Measurements from ENCODE around the gene ZHX3.
"Not testable (repeated sequence)": the region's sequence is repeated elsewhere in the genome, so short reads cannot be mapped to it uniquely, and the experiment has no call there.

Gene ZHX3

DNA sequence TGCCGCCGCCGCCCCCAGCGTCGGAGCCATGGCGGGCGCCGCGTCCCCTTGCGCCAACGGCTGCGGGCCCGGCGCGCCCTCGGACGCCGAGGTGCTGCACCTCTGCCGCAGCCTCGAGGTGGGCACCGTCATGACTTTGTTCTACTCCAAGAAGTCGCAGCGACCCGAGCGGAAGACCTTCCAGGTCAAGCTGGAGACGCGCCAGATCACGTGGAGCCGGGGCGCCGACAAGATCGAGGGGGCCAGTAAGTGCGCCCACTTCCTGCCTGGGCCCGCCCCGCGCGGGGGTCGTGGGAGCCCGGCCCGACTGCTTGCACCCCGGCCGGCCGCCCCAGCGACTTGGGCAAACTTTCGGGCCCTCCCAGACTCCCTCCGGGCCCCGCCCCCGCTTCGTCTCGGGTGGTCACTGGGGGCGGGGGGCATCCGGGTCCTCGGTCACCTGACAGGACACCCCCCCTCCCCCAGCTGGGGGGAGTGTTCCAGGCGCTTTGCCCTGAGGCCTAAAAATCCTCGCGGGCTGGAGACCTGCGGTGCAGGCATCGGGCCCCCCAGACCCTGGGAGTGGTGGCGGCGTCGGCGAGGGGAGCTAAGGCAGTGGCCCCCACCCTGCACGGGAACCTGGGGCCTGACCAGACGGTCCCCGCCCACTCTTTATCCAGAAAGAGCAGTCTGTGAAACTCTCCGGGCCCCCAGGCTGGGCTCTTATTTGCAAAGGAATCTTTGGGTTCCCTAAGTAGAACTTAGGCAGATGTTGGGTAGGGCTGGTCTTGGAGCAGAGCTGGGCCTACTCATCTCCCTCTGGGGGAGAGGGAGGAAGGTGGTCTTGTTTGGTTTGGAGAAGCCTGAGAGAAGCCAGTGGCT, 179.7 kb downstream of the ZHX3 start:
- Histone ChIP-seq H3K4me3 (ENCODE audit: low read length) (peak overlapping the region; percentile 79), H3K4me1 (ENCODE audit: insufficient read depth, low read length) (peaks cover 30% of the 10 kb centered on the region), H3K27ac (ENCODE audit: low read length) (peak overlapping the region; percentile 1), H3K9ac (ENCODE audit: low read depth, low read length) (peak overlapping the region; percentile 89), H3K36me3 (ENCODE audit: insufficient read depth, low read depth, low read length) (peaks cover 16% of the 10 kb centered on the region; the same call in 1 of the 2 replicates), H3K27me3 (ENCODE audit: insufficient read depth, low read length) (peaks cover 10% of the 10 kb centered on the region; the same call in 1 of the 2 replicates), H3K9me3 (ENCODE audit: insufficient read depth, low read depth, low read length) (no peaks in the 10 kb centered on the region)

- Histone ChIP-seq H3K4me1 (ENCODE audit: insufficient read depth, low read length) (peaks cover 30% of the 10 kb centered on the region), H3K27ac (ENCODE audit: low read length) (peak within 1 kb of the TSS; percentile 62), H3K9me3 (ENCODE audit: insufficient read depth, low read depth, low read length) (no peaks in the 10 kb centered on the region), H3K36me3 (ENCODE audit: insufficient read depth, low read depth, low read length) (peaks cover 16% of the 10 kb centered on the region; the same call in 1 of the 2 replicates), H3K27me3 (ENCODE audit: insufficient read depth, low read length) (peaks cover 10% of the 10 kb centered on the region; the same call in 1 of the 2 replicates), H3K4me3 (ENCODE audit: low read length) (peak within 1 kb of the TSS; percentile 79), H3K9ac (ENCODE audit: low read depth, low read length) (peak within 1 kb of the TSS; percentile 89)
These were observed 180.6 kb downstream of the ZHX3 start, which contains the start of gene PLCG1 for GRCh38 chr20:41136680-41137613. PLCG1 (plus strand) TSS chr20:41137543; CDS start chr20:41137642, 99 bp downstream.

GRCh38 chr20:41135888-41136679, 181.4 kb downstream of the ZHX3 start:
- Histone ChIP-seq H3K36me3 (ENCODE audit: insufficient read depth, low read depth, low read length) (peaks cover 16% of the 10 kb centered on the region; the same call in 1 of the 2 replicates), H3K27me3 (ENCODE audit: insufficient read depth, low read length) (peaks cover 10% of the 10 kb centered on the region; the same call in 1 of the 2 replicates), H3K9ac (ENCODE audit: low read depth, low read length) (peak overlapping the region; percentile 85; the same call in 1 of the 2 replicates), H3K27ac (ENCODE audit: low read length) (no peak overlapping the region), H3K4me1 (ENCODE audit: insufficient read depth, low read length) (peaks cover 28% of the 10 kb centered on the region), H3K9me3 (ENCODE audit: insufficient read depth, low read depth, low read length) (no peaks in the 10 kb centered on the region), H3K4me3 (ENCODE audit: low read length) (peak overlapping the region; percentile 77)

- Histone ChIP-seq H3K9me3 (ENCODE audit: insufficient read depth, low read depth, low read length) (no peaks in the 10 kb centered on the region), H3K4me3 (ENCODE audit: low read length) (peak overlapping the region; percentile 30; the same call in 1 of the 2 replicates), H3K27ac (ENCODE audit: low read length) (no peak overlapping the region), H3K27me3 (ENCODE audit: insufficient read depth, low read length) (peaks cover 10% of the 10 kb centered on the region; the same call in 1 of the 2 replicates), H3K9ac (ENCODE audit: low read depth, low read length) (no peak overlapping the region), H3K4me1 (ENCODE audit: insufficient read depth, low read length) (peaks cover 22% of the 10 kb centered on the region), H3K36me3 (ENCODE audit: insufficient read depth, low read depth, low read length) (peaks cover 12% of the 10 kb centered on the region; the same call in 1 of the 2 replicates)
These were observed 182.2 kb downstream of the ZHX3 start for GRCh38 chr20:41135187-41135887.

DNA sequence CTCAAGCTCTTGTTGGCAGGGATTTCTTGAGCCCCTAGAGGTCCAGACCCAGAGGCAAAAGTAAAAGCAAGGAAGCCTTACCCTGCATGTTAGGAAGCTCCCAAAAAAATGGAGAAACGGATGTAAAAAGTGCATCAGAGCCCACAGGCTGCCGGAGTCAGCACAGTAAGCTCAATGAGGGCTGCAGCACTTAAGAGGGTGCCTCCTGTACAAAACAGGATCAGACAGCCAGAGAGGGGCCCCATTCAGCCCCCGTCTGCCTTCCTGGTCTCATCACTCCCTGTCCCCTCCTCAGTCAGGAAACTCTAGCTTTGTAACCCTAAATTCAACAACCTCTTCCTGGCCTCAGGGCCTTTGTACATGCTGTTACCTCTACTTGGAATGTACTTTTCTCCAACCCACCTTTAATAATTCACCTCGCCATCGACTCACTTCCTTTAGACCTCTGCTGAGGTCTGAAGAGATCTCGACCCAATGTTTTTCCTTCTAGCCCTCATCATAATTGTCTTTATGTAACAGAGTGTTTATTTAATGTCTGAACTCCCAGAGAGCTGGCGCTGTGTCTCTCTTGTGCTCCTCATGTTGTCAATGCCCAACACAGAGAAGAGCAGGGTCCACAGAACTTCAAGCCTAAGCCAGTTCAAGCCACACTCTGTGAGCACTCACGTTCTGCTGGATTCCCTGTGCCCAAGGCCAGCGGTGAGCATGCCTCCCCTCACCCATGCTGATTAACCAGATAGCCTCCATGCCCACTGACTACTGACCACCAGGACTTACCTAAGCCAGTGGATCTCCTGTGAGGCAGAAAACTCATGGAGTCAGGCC, 183.0 kb downstream of the ZHX3 start:
- no peaks in the 10 kb centered on the region for H3K9me3 ChIP-seq (ENCODE audit: insufficient read depth, low read depth, low read length)
- no peak overlapping the region for H3K27ac ChIP-seq (ENCODE audit: low read length)

GRCh38 chr20:41133709-41134361, 183.7 kb downstream of the ZHX3 start:
- Histone ChIP-seq H3K4me3 (ENCODE audit: low read length) (no peak overlapping the region), H3K27ac (ENCODE audit: low read length) (no peak overlapping the region), H3K9ac (ENCODE audit: low read depth, low read length) (no peak overlapping the region), H3K27me3 (ENCODE audit: insufficient read depth, low read length) (peaks cover 10% of the 10 kb centered on the region; the same call in 1 of the 2 replicates), H3K36me3 (ENCODE audit: insufficient read depth, low read depth, low read length) (no peaks in the 10 kb centered on the region), H3K4me1 (ENCODE audit: insufficient read depth, low read length) (peaks cover 7% of the 10 kb centered on the region; the same call in 1 of the 2 replicates), H3K9me3 (ENCODE audit: insufficient read depth, low read depth, low read length) (no peaks in the 10 kb centered on the region)

More for the DNA sequence above, 183.0 kb downstream of the ZHX3 start:
- Histone ChIP-seq H3K4me3 (ENCODE audit: low read length) (no peak overlapping the region), H3K9ac (ENCODE audit: low read depth, low read length) (no peak overlapping the region), H3K4me1 (ENCODE audit: insufficient read depth, low read length) (peaks cover 14% of the 10 kb centered on the region), H3K36me3 (ENCODE audit: insufficient read depth, low read depth, low read length) (peaks cover 6% of the 10 kb centered on the region; the same call in 1 of the 2 replicates), H3K27me3 (ENCODE audit: insufficient read depth, low read length) (peaks cover 10% of the 10 kb centered on the region; the same call in 1 of the 2 replicates)

DNA sequence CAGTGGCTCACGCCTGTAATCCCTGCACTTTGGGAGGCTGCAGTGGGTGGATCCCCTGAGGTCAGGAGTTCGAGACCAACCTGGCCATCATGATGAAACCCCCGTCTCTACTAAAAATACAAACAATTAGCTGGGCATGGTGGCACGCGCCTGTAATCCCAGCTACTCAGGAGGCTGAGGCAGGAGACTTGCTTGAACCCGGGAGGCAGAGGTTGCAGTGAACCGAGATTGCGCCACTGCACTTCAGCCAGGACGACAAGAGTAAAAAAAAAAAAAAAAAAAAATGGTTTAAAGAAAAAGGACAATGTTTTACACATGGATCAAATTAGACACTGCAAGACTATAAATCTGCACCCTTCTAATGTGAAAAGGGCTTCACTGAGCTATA, 185.1 kb downstream of the ZHX3 start:
- not testable (repeated sequence) for H3K4me1 ChIP-seq (ENCODE audit: insufficient read depth, low read length)

DNA sequence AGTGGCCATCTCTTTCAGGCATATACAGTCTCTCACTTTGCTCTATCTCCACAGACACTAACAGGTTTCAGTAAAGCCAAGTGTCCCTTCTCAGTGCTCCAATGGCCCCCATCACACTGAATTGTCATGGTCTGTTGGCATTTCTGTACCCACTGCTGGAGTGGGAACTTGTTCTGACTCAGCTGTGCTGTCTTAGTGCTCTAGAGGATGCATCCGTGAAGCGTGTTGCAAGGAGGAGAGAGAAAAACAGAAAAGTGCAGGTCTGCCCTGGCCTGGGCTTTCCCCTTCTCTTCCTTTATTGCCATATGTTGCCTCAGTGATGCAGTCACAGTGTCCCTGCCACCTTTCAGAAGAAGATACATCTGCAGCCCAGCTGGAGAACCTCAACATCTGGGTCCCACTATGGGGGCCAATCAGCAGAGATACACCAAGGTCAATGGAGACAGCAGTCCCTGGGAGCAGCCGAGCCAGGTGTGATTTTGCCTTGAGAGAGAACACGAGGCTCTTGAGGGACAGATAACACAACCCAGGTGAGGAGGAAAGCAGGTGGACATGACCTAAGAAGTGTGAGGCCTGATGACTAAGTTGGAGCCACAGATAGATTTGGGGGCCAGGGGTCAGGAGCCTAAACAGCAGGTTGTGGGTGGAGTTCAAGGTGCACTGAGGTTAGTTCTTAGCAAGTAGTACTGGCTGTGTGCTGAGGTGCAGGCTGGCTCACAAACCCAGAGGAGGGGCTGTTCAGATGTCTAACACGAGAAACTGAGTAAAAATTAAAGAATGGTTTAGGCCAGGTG, 185.7 kb downstream of the ZHX3 start:
- no peak overlapping the region for H3K9ac ChIP-seq (ENCODE audit: low read depth, low read length)
- H3K4me3 ChIP-seq (ENCODE audit: low read length), result no peak overlapping the region
- H3K36me3 ChIP-seq (ENCODE audit: insufficient read depth, low read depth, low read length), result peaks cover 5% of the 10 kb centered on the region; the same call in 1 of the 2 replicates
- H3K27me3 ChIP-seq (ENCODE audit: insufficient read depth, low read length), result peaks cover 10% of the 10 kb centered on the region; the same call in 1 of the 2 replicates
- no peaks in the 10 kb centered on the region for H3K9me3 ChIP-seq (ENCODE audit: insufficient read depth, low read depth, low read length)
- no peak overlapping the region for H3K27ac ChIP-seq (ENCODE audit: low read length)
- peaks cover 6% of the 10 kb centered on the region; the same call in 1 of the 2 replicates for H3K4me1 ChIP-seq (ENCODE audit: insufficient read depth, low read length)

More for the DNA sequence above, 185.1 kb downstream of the ZHX3 start:
- H3K27me3 ChIP-seq (ENCODE audit: insufficient read depth, low read length); H3K9ac ChIP-seq (ENCODE audit: low read depth, low read length); H3K36me3 ChIP-seq (ENCODE audit: insufficient read depth, low read depth, low read length); H3K9me3 ChIP-seq (ENCODE audit: insufficient read depth, low read depth, low read length); H3K27ac ChIP-seq (ENCODE audit: low read length); H3K4me3 ChIP-seq (ENCODE audit: low read length): not testable (repeated sequence)

Data from iPS-20b (cell line).